VCaP (cell line): ENCODE results near the gene GFPT2.
A peak's percentile ranks its signal among the peaks of the same experiment; 100 is the strongest.

ENCODE experiments used
- H3K27ac ChIP-seq: fragments of 450-650 bp; 2 replicates; pipeline ENCODE4 v1.5.1; 2017
- TF ChIP-seq, protein P1 (sequence below): fragments of 450-650 bp; conservative IDR thresholded peaks from 2 replicates; pipeline ENCODE4 v1.5.1; 2017; ENCODE audit warnings: mild to moderate bottlenecking, moderate library complexity

GFPT2 gene

DNA sequence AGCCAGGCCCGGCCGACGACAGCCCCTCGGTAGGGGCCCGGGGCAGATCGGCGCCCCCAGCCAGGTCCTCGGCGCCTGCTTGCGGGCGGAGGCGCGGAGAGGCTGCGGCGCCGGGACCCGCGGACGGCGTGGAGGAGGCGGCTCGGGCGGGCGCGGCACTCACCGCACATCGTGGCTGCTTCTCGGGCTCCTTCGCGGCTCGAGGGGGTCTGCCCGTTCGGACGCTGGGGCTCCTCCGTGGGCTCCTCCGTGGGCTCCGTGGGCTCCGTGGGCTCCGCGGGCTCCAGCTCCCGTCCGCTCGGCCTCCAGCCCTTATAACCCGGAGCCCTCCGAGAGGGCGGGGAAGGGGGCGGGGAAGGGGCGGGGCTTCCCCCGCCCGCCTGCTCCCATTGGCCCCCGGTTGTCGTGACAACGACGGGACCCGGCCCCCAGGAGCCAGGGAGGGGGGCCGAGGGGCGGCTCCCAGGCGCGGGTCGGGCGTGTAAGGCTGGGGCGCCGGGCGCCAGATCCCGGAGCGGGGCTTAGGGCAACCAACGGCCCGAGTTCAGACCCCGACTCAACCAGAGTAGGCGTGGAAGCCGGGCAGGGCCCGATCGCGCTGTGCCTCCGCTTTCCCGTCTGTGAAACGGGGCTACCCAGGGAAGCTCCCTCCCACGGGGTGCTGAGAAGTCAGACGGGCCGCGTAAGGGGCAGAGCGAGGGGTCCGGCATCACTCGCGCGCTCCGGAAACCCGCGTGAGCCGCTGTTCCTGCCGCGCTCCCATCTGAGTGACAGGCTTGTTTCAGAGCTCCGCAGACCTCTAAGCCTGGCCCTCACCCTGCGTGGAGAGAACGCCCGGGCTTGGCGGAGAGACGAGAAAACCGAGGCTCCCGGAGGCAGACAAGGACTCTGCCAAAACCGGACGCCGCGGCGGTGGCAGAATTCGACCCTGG, at the start of gene GFPT2:
Gene GFPT2 (minus strand): TSS at position 289 of the 932 bp plus-strand sequence. CDS start 119 bp downstream, at position 170.
- peak within 1 kb of the TSS; percentile 34; the same call in 1 of the 2 replicates for H3K27ac ChIP-seq
- TF ChIP-seq, protein P1, sequence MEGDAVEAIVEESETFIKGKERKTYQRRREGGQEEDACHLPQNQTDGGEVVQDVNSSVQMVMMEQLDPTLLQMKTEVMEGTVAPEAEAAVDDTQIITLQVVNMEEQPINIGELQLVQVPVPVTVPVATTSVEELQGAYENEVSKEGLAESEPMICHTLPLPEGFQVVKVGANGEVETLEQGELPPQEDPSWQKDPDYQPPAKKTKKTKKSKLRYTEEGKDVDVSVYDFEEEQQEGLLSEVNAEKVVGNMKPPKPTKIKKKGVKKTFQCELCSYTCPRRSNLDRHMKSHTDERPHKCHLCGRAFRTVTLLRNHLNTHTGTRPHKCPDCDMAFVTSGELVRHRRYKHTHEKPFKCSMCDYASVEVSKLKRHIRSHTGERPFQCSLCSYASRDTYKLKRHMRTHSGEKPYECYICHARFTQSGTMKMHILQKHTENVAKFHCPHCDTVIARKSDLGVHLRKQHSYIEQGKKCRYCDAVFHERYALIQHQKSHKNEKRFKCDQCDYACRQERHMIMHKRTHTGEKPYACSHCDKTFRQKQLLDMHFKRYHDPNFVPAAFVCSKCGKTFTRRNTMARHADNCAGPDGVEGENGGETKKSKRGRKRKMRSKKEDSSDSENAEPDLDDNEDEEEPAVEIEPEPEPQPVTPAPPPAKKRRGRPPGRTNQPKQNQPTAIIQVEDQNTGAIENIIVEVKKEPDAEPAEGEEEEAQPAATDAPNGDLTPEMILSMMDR = no peak

- TF ChIP-seq, protein P1 = no peak
- no peak overlapping the region for H3K27ac ChIP-seq
Observed at GRCh38 chr5:180402716-180403115, 49.6 kb upstream of the GFPT2 start.

DNA sequence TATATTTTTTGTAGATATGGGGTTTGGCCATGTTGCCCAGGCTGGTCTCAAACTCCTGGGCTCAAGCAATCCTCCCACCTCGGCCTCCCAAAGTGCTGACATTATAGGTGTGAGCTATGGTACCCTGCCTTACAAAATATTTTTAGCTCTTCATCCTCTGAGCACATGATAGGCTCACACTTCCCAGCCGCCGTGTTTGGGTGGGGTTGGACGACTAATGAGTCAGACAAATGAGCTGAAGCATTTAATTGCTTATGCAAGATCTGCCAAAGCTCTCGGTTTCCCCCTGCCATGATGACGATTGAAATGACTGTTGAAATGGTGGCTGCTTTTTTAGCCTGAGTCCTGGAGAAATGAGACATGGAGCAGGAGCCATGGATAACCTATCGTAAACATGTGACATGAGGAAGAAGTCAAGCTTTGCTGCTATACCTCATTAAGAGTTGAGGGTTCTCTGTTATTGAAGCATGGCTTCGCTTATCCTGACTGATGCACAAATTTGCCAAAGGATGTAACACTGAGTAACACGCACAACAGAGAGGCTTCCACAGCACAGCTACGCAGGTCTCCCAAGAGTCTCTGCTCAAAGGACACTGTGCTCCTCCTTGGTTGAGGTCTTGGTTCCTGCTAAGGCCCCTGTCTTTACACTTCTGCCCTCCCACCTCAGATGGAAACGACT, 48.2 kb upstream of the GFPT2 start:
- TF ChIP-seq, protein P1 = no peak
- H3K27ac ChIP-seq = no peak overlapping the region

GRCh38 chr5:180400416-180400815, 47.3 kb upstream of the GFPT2 start:
- no peak overlapping the region for H3K27ac ChIP-seq
- TF ChIP-seq, protein P1 = no peak

- no peak overlapping the region for H3K27ac ChIP-seq
- TF ChIP-seq, protein P1 = no peak
Observed at GRCh38 chr5:180399401-180400215, 46.5 kb upstream of the GFPT2 start.

GRCh38 chr5:180396926-180397325, 43.8 kb upstream of the GFPT2 start:
- H3K27ac ChIP-seq = no peak overlapping the region
- TF ChIP-seq, protein P1 = no peak
